ENCODE data around the gene RHOV. TPM values are rescaled to one million over a fixed set of nuclear protein-coding genes. Genes with fewer than 3 reads are reported as not detected.

RHOV gene
- total and polyA plus RNA-seq, 2 of the 4 experiments (the other 2 are of a cell fraction): 0.10 TPM; not detected in 1

- Histone ChIP-seq H3K36me3 (ENCODE audit: control insufficient read depth, insufficient read depth, low read length) (no peaks in the 10 kb centered on the region), H3K9me3 (ENCODE audit: control insufficient read depth, insufficient read depth, low read length) (no peaks in the 10 kb centered on the region), H3K4me2 (ENCODE audit: low read depth, low read length) (no peak overlapping the region), H3K9me1 (ENCODE audit: insufficient read depth, low read length) (no peaks in the 10 kb centered on the region), H2BK120ac (ENCODE audit: low read depth, low read length) (no peak overlapping the region), H3K79me1 (ENCODE audit: low read depth in 1 of 2, low read length in 2 of 2) (no peaks in the 10 kb centered on the region), H4K91ac (ENCODE audit: insufficient read depth, low read depth, low read length) (no peak overlapping the region), H2AK5ac (ENCODE audit: low read depth, low read length) (no peak overlapping the region), H2BK15ac (ENCODE audit: low read depth, low read length) (no peak overlapping the region), H2BK5ac (ENCODE audit: low read depth, low read length, poor library complexity, severe bottlenecking) (no peak overlapping the region), H4K8ac (ENCODE audit: low read depth in 2 of 2, low read length in 2 of 2) (no peak overlapping the region), H4K20me1 (ENCODE audit: insufficient read depth, low read length) (no peaks in the 10 kb centered on the region), H3K27me3 (ENCODE audit: control insufficient read depth, insufficient read depth, low read length) (peaks cover 26% of the 10 kb centered on the region), H3K9ac (ENCODE audit: low read depth, low read length) (no peak overlapping the region), H3K14ac (replicated peaks; ENCODE audit: low read depth, low read length) (no peak overlapping the region), H2BK20ac (ENCODE audit: low read depth, low read length) (no peak overlapping the region), H3K18ac (ENCODE audit: low read depth, low read length) (no peak overlapping the region), H3K4me1 (ENCODE audit: control insufficient read depth, insufficient read depth, low read length) (0 out of 2 replicates have a peak, but pooled peaks cover 1% of the 10 kb centered on the region), H3K27ac (ENCODE audit: insufficient read depth, low read length) (no peak overlapping the region), H3K4me3 (ENCODE audit: insufficient read depth, low read depth, low read length) (no peak overlapping the region), H2AK9ac (replicated peaks; ENCODE audit: low read depth, low read length, poor library complexity) (no peak overlapping the region), H3K56ac (ENCODE audit: extremely low read depth, insufficient read depth, low read length) (no peak overlapping the region), H3K4ac (ENCODE audit: low read depth, low read length) (no peak overlapping the region), H2AFZ (replicated peaks; ENCODE audit: low read length, poor library complexity) (no peak overlapping the region), H3K23ac (ENCODE audit: low read depth, low read length) (no peak overlapping the region), H4K5ac (ENCODE audit: low read depth, low read length) (no peak overlapping the region)
- no peak for DNase-seq
- TF ChIP-seq MXI1 (IDR thresholded peaks at IDR 0.05; ENCODE audit: borderline replicate concordance, low read depth, low read length) (no peak), USF2 (IDR thresholded peaks at IDR 0.05; ENCODE audit: low read depth, low read length) (no peak), FOS (IDR thresholded peaks at IDR 0.05; ENCODE audit: low read depth, low read length) (no peak), RFX5 (IDR thresholded peaks at IDR 0.05; ENCODE audit: low read depth, low read length) (no peak), NFE2L2 (IDR thresholded peaks at IDR 0.05; ENCODE audit: low read depth, low read length) (no peak), CHD1 (IDR thresholded peaks at IDR 0.05; ENCODE audit: low read depth, low read length) (no peak), RAD21 (IDR thresholded peaks at IDR 0.05; ENCODE audit: low read length) (no peak)
- TF ChIP-seq, protein P1, sequence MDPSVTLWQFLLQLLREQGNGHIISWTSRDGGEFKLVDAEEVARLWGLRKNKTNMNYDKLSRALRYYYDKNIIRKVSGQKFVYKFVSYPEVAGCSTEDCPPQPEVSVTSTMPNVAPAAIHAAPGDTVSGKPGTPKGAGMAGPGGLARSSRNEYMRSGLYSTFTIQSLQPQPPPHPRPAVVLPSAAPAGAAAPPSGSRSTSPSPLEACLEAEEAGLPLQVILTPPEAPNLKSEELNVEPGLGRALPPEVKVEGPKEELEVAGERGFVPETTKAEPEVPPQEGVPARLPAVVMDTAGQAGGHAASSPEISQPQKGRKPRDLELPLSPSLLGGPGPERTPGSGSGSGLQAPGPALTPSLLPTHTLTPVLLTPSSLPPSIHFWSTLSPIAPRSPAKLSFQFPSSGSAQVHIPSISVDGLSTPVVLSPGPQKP (IDR thresholded peaks at IDR 0.05; ENCODE audit: borderline replicate concordance, low read depth, low read length): no peak
- ATAC-seq (ENCODE audit: low read depth): no peak
- POLR2A ChIA-PET (ENCODE audit: unreplicated experiment): no interaction called here
- BruUV-seq (replicated peaks): no TSS peak
- in situ Hi-C loops (cut with MboI; ENCODE audit: low sequenced_read_pairs): no loop called here
- 29% methylated on average over 1 of the region's 5 CpGs; no CpG with 5 or more reads in 1 of the 2 experiments for WGBS, 2 experiments (ENCODE audit: extremely low coverage in 2 of 2, insufficient read length in 1 of 2)
- CTCF ChIA-PET: interaction anchor here (1.8 kb wide), 1 partner anchor 24 kb away, joined by 7 read pairs; the partner anchor contains the start of gene VPS18
- intact Hi-C loops (cut with micrococcal nuclease): no loop called here
- dilution Hi-C loops (cut with HindIII; ENCODE audit: low sequenced_read_pairs, unreplicated experiment): no loop called here
Observed at GRCh38 chr15:40869686-40870085, 4.3 kb downstream of the RHOV start.

Data from IMR-90 (cell line).